IPS DF 6.9 (cell line): ENCODE measurements around the gene EFR3B.

ENCODE experiments used
- DNase-seq: peaks from one replicate; pipeline ENCODE4 v3.0.0-alpha.2; 2013; ENCODE audit warnings: low read depth, low spot score
- H3K27ac ChIP-seq: one replicate; pipeline ENCODE4 v1.5.1; 2013; ENCODE audit warnings: low read length, control low read depth
- H3K27me3 ChIP-seq: 2 replicates; pipeline ENCODE4 v1.6.1; 2013; ENCODE audit warnings: mild to moderate bottlenecking, low read length; ENCODE audit not compliant: control insufficient read depth, insufficient read depth
- H3K36me3 ChIP-seq: 2 replicates; pipeline ENCODE4 v1.6.1; 2013; ENCODE audit warnings: low read length; ENCODE audit not compliant: control insufficient read depth, insufficient read depth
- H3K4me1 ChIP-seq: 2 replicates; pipeline ENCODE4 v1.6.1; 2013; ENCODE audit warnings: low read length; ENCODE audit not compliant: control insufficient read depth, insufficient read depth
- H3K4me3 ChIP-seq: 2 replicates; pipeline ENCODE4 v1.5.1; 2013; ENCODE audit warnings: mild to moderate bottlenecking, low read length
- H3K9me3 ChIP-seq: 2 replicates; pipeline ENCODE4 v1.6.1; 2013; ENCODE audit warnings: low read length, inconsistent platforms; ENCODE audit not compliant: control insufficient read depth, insufficient read depth
- WGBS: extraction: QIAGEN DNeasy Blood & Tissue Kit; methylation state at CpG from one replicate; pipeline ENCODE4 v1.1.7; 2013; ENCODE audit warnings: mixed read lengths, missing lambda C conversion rate; ENCODE audit not compliant: insufficient read length, insufficient coverage; 5-methylcytosine and 5-hydroxymethylcytosine counted together

EFR3B gene

GRCh38 chr2:25176138-25176537 is 134.3 kb downstream of the EFR3B start:
- Histone ChIP-seq H3K4me3 (no peak overlapping the region), H3K9me3 (no peaks in the 10 kb centered on the region), H3K36me3 (no peaks in the 10 kb centered on the region), H3K27ac (no peak overlapping the region), H3K4me1 (no peaks in the 10 kb centered on the region), H3K27me3 (no peaks in the 10 kb centered on the region)
- no peak for DNase-seq
- no CpG with 5 or more reads among the region's 6 CpGs for WGBS

- no peak for DNase-seq
- H3K27me3 ChIP-seq: no peaks in the 10 kb centered on the region
- no peaks in the 10 kb centered on the region for H3K36me3 ChIP-seq
- no peak overlapping the region for H3K27ac ChIP-seq
- no peaks in the 10 kb centered on the region for H3K4me1 ChIP-seq
- no peak overlapping the region for H3K4me3 ChIP-seq
- H3K9me3 ChIP-seq: no peaks in the 10 kb centered on the region
- no CpG with 5 or more reads among the region's 5 CpGs for WGBS
Observed at GRCh38 chr2:25176541-25177181, 134.8 kb downstream of the EFR3B start.

GRCh38 chr2:25177211-25177611 is 135.3 kb downstream of the EFR3B start:
- H3K4me1 ChIP-seq: no peaks in the 10 kb centered on the region
- H3K27me3 ChIP-seq: no peaks in the 10 kb centered on the region
- no peaks in the 10 kb centered on the region for H3K9me3 ChIP-seq
- no peak overlapping the region for H3K4me3 ChIP-seq
- no peak for DNase-seq
- no peak overlapping the region for H3K27ac ChIP-seq
- H3K36me3 ChIP-seq: no peaks in the 10 kb centered on the region
- WGBS: no CpG with 5 or more reads among the region's 8 CpGs

DNA sequence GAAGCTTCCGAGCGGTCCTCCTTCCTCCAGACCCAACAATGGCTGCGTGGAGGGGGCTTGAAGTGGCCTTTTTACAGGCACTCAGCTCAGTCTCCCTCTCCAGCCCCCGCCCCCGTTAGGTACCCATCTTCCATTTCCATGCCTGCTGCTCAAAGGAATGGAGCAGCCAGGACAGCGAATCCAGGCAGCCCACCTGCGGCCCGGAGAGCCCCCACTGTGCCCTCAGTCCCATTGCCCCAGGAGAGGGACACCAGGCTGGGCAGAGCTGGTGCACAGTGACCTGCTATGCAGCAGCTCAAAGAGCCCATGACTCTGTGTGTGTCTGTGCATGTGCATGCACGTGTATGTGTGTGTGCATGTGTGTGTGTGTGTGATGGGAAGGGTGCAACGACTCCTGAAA is 137.1 kb downstream of the EFR3B start:
- no CpG with 5 or more reads among the region's 10 CpGs for WGBS
- Histone ChIP-seq H3K9me3 (no peaks in the 10 kb centered on the region), H3K36me3 (no peaks in the 10 kb centered on the region), H3K4me3 (no peak overlapping the region), H3K27ac (no peak overlapping the region), H3K4me1 (no peaks in the 10 kb centered on the region), H3K27me3 (no peaks in the 10 kb centered on the region)
- no peak for DNase-seq

- DNase-seq: no peak
- Histone ChIP-seq H3K9me3 (no peaks in the 10 kb centered on the region), H3K4me1 (no peaks in the 10 kb centered on the region), H3K27ac (no peak overlapping the region), H3K4me3 (no peak overlapping the region), H3K27me3 (no peaks in the 10 kb centered on the region), H3K36me3 (no peaks in the 10 kb centered on the region)
- WGBS: no CpG with 5 or more reads among the region's 5 CpGs
Observed at GRCh38 chr2:25184254-25184653, 142.4 kb downstream of the EFR3B start.

GRCh38 chr2:25187729-25188350 is 146.0 kb downstream of the EFR3B start:
- Histone ChIP-seq H3K4me1 (no peaks in the 10 kb centered on the region), H3K36me3 (no peaks in the 10 kb centered on the region), H3K4me3 (no peak overlapping the region), H3K27me3 (no peaks in the 10 kb centered on the region), H3K9me3 (no peaks in the 10 kb centered on the region), H3K27ac (no peak overlapping the region)
- no CpG with 5 or more reads among the region's 11 CpGs for WGBS
- no peak for DNase-seq

GRCh38 chr2:25188405-25188804 is 146.5 kb downstream of the EFR3B start:
- WGBS: no CpG with 5 or more reads among the region's 4 CpGs
- no peaks in the 10 kb centered on the region for H3K27me3 ChIP-seq
- DNase-seq: no peak
- H3K4me3 ChIP-seq: no peak overlapping the region
- no peaks in the 10 kb centered on the region for H3K9me3 ChIP-seq
- H3K36me3 ChIP-seq: no peaks in the 10 kb centered on the region
- H3K4me1 ChIP-seq: no peaks in the 10 kb centered on the region
- H3K27ac ChIP-seq: no peak overlapping the region

DNA sequence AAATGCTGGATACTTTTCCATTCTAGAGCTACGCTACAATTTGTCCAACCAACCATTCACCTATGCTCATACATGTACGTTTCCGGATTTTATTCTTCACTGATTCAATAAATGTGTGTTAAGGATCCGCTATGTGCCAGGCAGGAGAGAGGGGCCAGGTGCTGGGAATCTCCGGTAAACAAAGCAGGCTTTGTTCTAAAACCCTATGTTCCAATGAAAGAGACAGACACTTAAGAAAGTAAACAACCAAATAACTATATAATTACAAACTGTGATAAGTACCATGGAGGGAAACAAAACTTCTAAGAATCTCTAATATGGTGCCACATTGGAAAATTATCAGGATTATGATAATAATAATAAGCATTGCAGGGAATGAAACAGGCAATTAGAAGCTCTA is 148.7 kb downstream of the EFR3B start:
- H3K4me1 ChIP-seq: no peaks in the 10 kb centered on the region
- H3K27ac ChIP-seq: no peak overlapping the region
- no peaks in the 10 kb centered on the region for H3K36me3 ChIP-seq
- DNase-seq: no peak
- H3K27me3 ChIP-seq: no peaks in the 10 kb centered on the region
- H3K4me3 ChIP-seq: no peak overlapping the region
- no CpG with 5 or more reads among the region's 5 CpGs for WGBS
- H3K9me3 ChIP-seq: no peaks in the 10 kb centered on the region

DNA sequence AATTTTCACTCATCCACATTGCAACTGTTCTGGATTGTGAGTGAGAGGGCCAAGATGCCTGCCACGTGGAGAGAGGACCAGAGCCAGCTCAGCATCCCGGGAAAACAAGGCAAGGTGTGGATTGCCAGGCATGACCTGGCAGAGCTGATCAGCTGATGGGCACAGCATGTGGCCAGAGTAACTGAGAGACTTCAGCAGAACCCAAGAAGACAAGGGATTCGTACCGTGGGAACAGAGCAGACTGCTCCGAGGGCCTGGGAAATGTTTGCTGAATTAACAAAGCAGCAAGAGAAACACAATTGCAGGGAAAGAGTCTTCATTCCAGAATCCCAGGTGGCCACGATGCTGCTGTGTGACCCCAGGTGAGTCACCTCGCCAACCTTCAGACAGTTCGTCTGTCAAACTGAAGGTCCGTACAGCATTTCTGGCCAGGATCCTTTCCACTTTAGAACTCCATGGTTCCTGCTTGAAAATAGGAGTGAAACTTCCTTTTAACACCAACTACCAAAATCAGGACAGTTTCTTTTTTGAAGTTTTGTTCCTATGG is 152.8 kb downstream of the EFR3B start:
- H3K27me3 ChIP-seq: no peaks in the 10 kb centered on the region
- H3K9me3 ChIP-seq: no peaks in the 10 kb centered on the region
- no peak overlapping the region for H3K27ac ChIP-seq
- no peaks in the 10 kb centered on the region for H3K4me1 ChIP-seq
- no peak for DNase-seq
- no CpG with 5 or more reads among the region's 9 CpGs for WGBS
- H3K4me3 ChIP-seq: no peak overlapping the region
- H3K36me3 ChIP-seq: no peaks in the 10 kb centered on the region

GRCh38 chr2:25197336-25198208 is 155.7 kb downstream of the EFR3B start:
- WGBS: no CpG with 5 or more reads among the region's 12 CpGs
- H3K36me3 ChIP-seq: no peaks in the 10 kb centered on the region
- no peaks in the 10 kb centered on the region for H3K4me1 ChIP-seq
- H3K27me3 ChIP-seq: no peaks in the 10 kb centered on the region
- no peak for DNase-seq
- no peak overlapping the region for H3K4me3 ChIP-seq
- H3K27ac ChIP-seq: no peak overlapping the region
- H3K9me3 ChIP-seq: no peaks in the 10 kb centered on the region
